SU-DHL-6 (cell line): ENCODE measurements around the gene CHCHD1.

Experiments
- H2AFZ ChIP-seq: fragments of 200-600 bp; sonication (generic); 2 replicates; pipeline ENCODE4 v1.6.1; 2014; ENCODE audit warnings: low read depth, mild to moderate bottlenecking, moderate library complexity, mixed read lengths, antibody characterized with exemption, low read length; ENCODE audit not compliant: severe bottlenecking
- H3F3A ChIP-seq: fragments of 200-600 bp; shearing (Covaris generic); 2 replicates; pipeline ENCODE4 v1.6.0; 2016; ENCODE audit warnings: antibody characterized with exemption, mild to moderate bottlenecking; ENCODE audit not compliant: insufficient read depth
- H3K27ac ChIP-seq: fragments of 200-600 bp; sonication (generic); 2 replicates; pipeline ENCODE4 v1.5.1; 2016; ENCODE audit warnings: low read depth, mild to moderate bottlenecking, low read length, moderate library complexity, mixed read lengths
- H3K27me3 ChIP-seq: fragments of 200-600 bp; sonication (generic), shearing (Covaris generic); 2 replicates; pipeline ENCODE4 v1.6.0; 2014; ENCODE audit warnings: mild to moderate bottlenecking, low read length
- H3K36me3 ChIP-seq: fragments of 200-600 bp; sonication (generic); 2 replicates; pipeline ENCODE4 v1.6.1; 2014; ENCODE audit warnings: mild to moderate bottlenecking, low read length, mixed read lengths
- H3K4me2 ChIP-seq: fragments of 300-600, 200-600 bp; shearing (Covaris generic), sonication (generic); 2 replicates; pipeline ENCODE4 v1.6.0; 2014; ENCODE audit warnings: low read length, low read depth, mild to moderate bottlenecking; ENCODE audit not compliant: poor library complexity, severe bottlenecking
- H3K4me3 ChIP-seq: fragments of 200-600 bp; sonication (generic); 2 replicates; pipeline ENCODE4 v1.5.1; 2014; ENCODE audit warnings: antibody characterized with exemption, low read length, mild to moderate bottlenecking, mixed read lengths; ENCODE audit not compliant: insufficient read depth, poor library complexity, severe bottlenecking
- H3K79me2 ChIP-seq: fragments of 200-600 bp; sonication (generic); 2 replicates; pipeline ENCODE4 v1.6.1; 2014; ENCODE audit warnings: mild to moderate bottlenecking, low read length, moderate library complexity; ENCODE audit not compliant: insufficient read depth
- H3K9ac ChIP-seq: fragments of 200-600 bp; sonication (generic); 2 replicates; pipeline ENCODE4 v1.7.0; 2014; ENCODE audit warnings: mild to moderate bottlenecking, low read length
- H3K9me2 ChIP-seq: fragments of 200-600 bp; sonication (generic); replicated peaks from 2 replicates; pipeline ENCODE4 v1.6.1; 2014; ENCODE audit warnings: low read length; ENCODE audit not compliant: insufficient read depth
- H3K9me3 ChIP-seq: fragments of 200-600 bp; sonication (generic); 2 replicates; pipeline ENCODE4 v1.6.1; 2014; ENCODE audit warnings: low read length, mixed read lengths; ENCODE audit not compliant: insufficient read depth
- H4K20me1 ChIP-seq: fragments of 200-600 bp; sonication (generic); 2 replicates; pipeline ENCODE4 v1.6.1; 2014; ENCODE audit warnings: low read depth, mild to moderate bottlenecking, antibody characterized with exemption, low read length, moderate library complexity, mixed read lengths
- EZH2phosphoT487 ChIP-seq: fragments of 200-600 bp; sonication (generic), shearing (Covaris generic); conservative IDR thresholded peaks from 2 replicates; pipeline ENCODE4 v1.6.1; 2018; ENCODE audit warnings: mild to moderate bottlenecking, antibody characterized with exemption, low read length, moderate library complexity, mixed read lengths
- TF ChIP-seq, protein P1 (sequence below): fragments of 200-600 bp; sonication (generic); IDR thresholded peaks from one replicate; pipeline ENCODE4 v1.5.1; 2017; ENCODE audit warnings: antibody characterized with exemption, mild to moderate bottlenecking, low read length, moderate library complexity; ENCODE audit not compliant: insufficient read depth, poor library complexity, severe bottlenecking

CHCHD1 gene

DNA sequence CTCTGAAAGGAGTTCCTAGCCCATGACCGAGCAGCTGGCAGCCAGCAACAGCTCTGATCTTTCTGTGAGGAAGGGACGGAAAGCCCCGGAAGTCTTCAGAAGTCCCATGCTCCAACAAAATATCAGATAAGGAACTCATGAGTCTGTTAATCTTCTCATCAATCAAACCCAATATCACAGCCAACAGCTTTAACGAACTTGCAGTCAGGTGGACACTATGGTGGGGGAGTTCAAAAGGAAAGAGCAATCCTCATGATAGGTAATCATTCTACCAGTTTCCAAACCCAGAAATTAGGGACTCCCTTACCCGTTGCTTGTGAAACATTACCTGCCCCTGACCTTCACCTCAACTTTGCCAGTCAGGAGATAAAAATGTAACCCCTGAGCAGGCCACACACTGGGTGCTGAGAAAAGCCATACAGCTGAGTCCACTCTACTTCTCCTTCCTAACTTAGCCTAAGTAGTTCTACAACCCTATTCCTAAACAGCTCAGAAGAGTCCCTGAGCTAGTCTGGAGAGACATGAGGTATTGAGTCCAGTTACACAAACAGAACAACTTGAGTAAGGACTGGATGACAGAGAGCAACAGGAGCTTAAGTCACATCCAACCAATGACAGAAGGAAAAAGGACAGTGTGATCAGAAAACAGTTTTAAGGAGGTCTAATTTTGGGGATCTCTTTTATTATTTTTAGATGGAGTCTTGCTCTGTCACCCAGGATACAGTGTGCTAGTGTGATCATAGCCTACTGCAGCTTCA lies 27.4 kb downstream of the CHCHD1 start:
- Histone ChIP-seq H3K27me3 (no peaks in the 10 kb centered on the region), H3K9me3 (no peaks in the 10 kb centered on the region), H3K79me2 (peaks cover 5% of the 10 kb centered on the region; the same call in 1 of the 2 replicates), H3F3A (peaks cover 7% of the 10 kb centered on the region), H3K4me2 (no peak overlapping the region), H4K20me1 (no peaks in the 10 kb centered on the region), H3K9ac (no peak overlapping the region), H3K27ac (no peak overlapping the region), H3K36me3 (no peaks in the 10 kb centered on the region), H2AFZ (no peak overlapping the region), H3K4me3 (no peak overlapping the region), H3K9me2 (no peaks in the 10 kb centered on the region)
- TF ChIP-seq, protein P1, sequence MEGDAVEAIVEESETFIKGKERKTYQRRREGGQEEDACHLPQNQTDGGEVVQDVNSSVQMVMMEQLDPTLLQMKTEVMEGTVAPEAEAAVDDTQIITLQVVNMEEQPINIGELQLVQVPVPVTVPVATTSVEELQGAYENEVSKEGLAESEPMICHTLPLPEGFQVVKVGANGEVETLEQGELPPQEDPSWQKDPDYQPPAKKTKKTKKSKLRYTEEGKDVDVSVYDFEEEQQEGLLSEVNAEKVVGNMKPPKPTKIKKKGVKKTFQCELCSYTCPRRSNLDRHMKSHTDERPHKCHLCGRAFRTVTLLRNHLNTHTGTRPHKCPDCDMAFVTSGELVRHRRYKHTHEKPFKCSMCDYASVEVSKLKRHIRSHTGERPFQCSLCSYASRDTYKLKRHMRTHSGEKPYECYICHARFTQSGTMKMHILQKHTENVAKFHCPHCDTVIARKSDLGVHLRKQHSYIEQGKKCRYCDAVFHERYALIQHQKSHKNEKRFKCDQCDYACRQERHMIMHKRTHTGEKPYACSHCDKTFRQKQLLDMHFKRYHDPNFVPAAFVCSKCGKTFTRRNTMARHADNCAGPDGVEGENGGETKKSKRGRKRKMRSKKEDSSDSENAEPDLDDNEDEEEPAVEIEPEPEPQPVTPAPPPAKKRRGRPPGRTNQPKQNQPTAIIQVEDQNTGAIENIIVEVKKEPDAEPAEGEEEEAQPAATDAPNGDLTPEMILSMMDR, result no peak
- TF ChIP-seq EZH2phosphoT487, result no peak

DNA sequence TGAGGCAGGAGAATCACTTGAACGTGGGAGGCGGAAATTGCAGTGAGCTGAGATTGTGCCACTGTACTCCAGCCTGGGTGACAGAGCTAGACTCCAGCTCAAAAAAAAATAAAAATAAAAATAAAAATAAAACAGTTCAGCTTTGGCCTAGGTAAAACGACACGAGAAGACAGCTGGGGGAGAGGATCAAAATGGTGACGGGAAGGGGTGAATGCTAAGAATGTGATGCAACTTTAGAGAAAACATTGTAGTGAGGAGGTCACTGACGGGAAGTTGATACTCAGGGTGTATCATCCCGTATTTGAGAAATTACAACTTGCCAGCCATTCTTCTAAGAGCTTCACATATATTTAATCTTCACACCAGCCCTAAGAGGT lies 28.5 kb downstream of the CHCHD1 start:
- Histone ChIP-seq H3K9ac (peak overlapping the region; percentile 96), H3F3A (peaks cover 7% of the 10 kb centered on the region), H3K27me3 (no peaks in the 10 kb centered on the region), H3K36me3 (no peaks in the 10 kb centered on the region), H3K9me3 (no peaks in the 10 kb centered on the region), H3K27ac (peak overlapping the region; percentile 70), H3K4me3 (peak overlapping the region; percentile 92), H3K4me2 (peak overlapping the region; percentile 86), H2AFZ (no peak overlapping the region), H3K9me2 (no peaks in the 10 kb centered on the region), H4K20me1 (no peaks in the 10 kb centered on the region), H3K79me2 (peaks cover 5% of the 10 kb centered on the region; the same call in 1 of the 2 replicates)
- TF ChIP-seq, protein P1, result no peak
- TF ChIP-seq EZH2phosphoT487, result no peak

DNA sequence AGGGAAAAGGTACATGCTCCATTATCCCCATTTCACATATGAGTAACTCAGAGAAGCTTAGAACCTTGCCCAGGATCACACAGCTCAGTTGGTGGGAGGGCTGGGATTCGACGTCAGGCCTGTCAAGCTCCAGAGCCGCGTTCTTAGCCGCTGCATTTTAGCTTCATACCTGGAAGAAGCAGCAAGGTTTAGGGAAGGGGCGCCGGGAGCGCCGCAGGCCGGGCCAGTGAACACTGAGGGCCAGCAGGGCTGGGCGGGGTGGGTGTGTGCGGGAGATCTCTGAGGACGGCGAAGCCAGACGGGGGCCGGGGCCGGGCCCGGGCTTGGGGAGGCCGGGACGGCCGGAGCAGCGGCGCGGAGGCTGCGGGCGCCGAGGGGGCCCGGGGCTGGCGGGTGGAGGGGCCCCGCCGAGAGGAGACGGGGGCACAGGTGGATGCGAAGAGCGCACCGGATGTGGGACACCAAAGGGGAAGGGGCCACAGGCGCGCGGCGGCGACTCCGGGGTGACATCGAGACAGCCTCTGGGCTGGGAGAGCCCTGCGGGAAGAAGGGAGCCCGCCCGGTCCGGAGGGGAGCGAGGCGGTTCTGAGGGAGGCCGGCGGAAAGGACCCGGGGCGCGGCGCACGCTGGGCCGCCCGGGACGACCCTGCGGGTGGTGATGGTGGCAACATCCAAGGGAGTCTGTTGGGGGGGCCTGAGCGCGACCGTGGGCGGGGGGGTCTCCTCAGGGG lies 29.1 kb downstream of the CHCHD1 start:
- no peaks in the 10 kb centered on the region for H3K36me3 ChIP-seq
- H2AFZ ChIP-seq, result peak overlapping the region; percentile 83
- H3K27me3 ChIP-seq, result no peaks in the 10 kb centered on the region
- H3K27ac ChIP-seq, result peak overlapping the region; percentile 70
- H3K9ac ChIP-seq, result peak overlapping the region; percentile 96
- no peaks in the 10 kb centered on the region for H4K20me1 ChIP-seq
- no peaks in the 10 kb centered on the region for H3K9me3 ChIP-seq
- peak overlapping the region; percentile 92 for H3K4me3 ChIP-seq
- no peaks in the 10 kb centered on the region for H3K9me2 ChIP-seq
- H3K79me2 ChIP-seq, result peaks cover 5% of the 10 kb centered on the region; the same call in 1 of the 2 replicates
- H3K4me2 ChIP-seq, result peak overlapping the region; percentile 86
- peaks cover 7% of the 10 kb centered on the region for H3F3A ChIP-seq
- TF ChIP-seq, protein P1, result no peak
- no peak for TF ChIP-seq EZH2phosphoT487
